ENCODE data around the gene DBR1. TPM values are rescaled to one million over a fixed set of nuclear protein-coding genes. Genes with fewer than 3 reads are reported as not detected.

Gene DBR1
- polyA plus RNA-seq (2013, experiment 1 of 2) = 13.7 TPM
- 14.0 TPM for polyA plus RNA-seq (2013, experiment 2 of 2)

GRCh38 chr3:138174421-138175131 is at the start of gene DBR1:
Gene DBR1, minus strand, starts transcription at chr3:138174921. Its CDS starts 126 bp downstream, at chr3:138174795.
- peak within 1 kb of the TSS; percentile 64 for H3K27ac ChIP-seq (ENCODE audit: low read depth, low read length, severe bottlenecking)

GRCh38 chr3:138222942-138223287 is 48.2 kb upstream of the DBR1 start:
- WGBS, 2 experiments (ENCODE audit: insufficient coverage in 2 of 2) = no CpG with 5 or more reads among the region's 2 CpGs
- Histone ChIP-seq H3K9me3 (ENCODE audit: control insufficient read depth, low read length) (no peaks in the 10 kb centered on the region), H3K4me3 (ENCODE audit: extremely low read depth, insufficient read depth, low read length, poor library complexity, severe bottlenecking) (no peak overlapping the region), H3K27ac (ENCODE audit: low read depth, low read length, severe bottlenecking) (no peak overlapping the region), H3K4me1 (ENCODE audit: control insufficient read depth, insufficient read depth, low read length, poor library complexity, severe bottlenecking) (peaks cover 18% of the 10 kb centered on the region), H3K36me3 (ENCODE audit: control insufficient read depth, insufficient read depth, low read length) (peaks cover 52% of the 10 kb centered on the region)

More at GRCh38 chr3:138174421-138175131, at the start of gene DBR1:
- Histone ChIP-seq H3K4me1 (ENCODE audit: control insufficient read depth, insufficient read depth, low read length, poor library complexity, severe bottlenecking) (peaks cover 4% of the 10 kb centered on the region), H3K36me3 (ENCODE audit: control insufficient read depth, insufficient read depth, low read length) (peaks cover 30% of the 10 kb centered on the region), H3K9me3 (ENCODE audit: control insufficient read depth, low read length) (no peaks in the 10 kb centered on the region), H3K4me3 (ENCODE audit: extremely low read depth, insufficient read depth, low read length, poor library complexity, severe bottlenecking) (peak within 1 kb of the TSS; percentile 79)
- 0% methylated on average over 21 to 31 of the region's 38 CpGs for WGBS, 2 experiments (ENCODE audit: insufficient coverage in 2 of 2)

- peaks cover 50% of the 10 kb centered on the region for H3K36me3 ChIP-seq (ENCODE audit: control insufficient read depth, insufficient read depth, low read length)
- WGBS, 2 experiments (ENCODE audit: insufficient coverage in 2 of 2) = no CpG with 5 or more reads among the region's 2 CpGs
- H3K4me3 ChIP-seq (ENCODE audit: extremely low read depth, insufficient read depth, low read length, poor library complexity, severe bottlenecking) = no peak overlapping the region
- peaks cover 15% of the 10 kb centered on the region for H3K4me1 ChIP-seq (ENCODE audit: control insufficient read depth, insufficient read depth, low read length, poor library complexity, severe bottlenecking)
- H3K9me3 ChIP-seq (ENCODE audit: control insufficient read depth, low read length) = no peaks in the 10 kb centered on the region
- H3K27ac ChIP-seq (ENCODE audit: low read depth, low read length, severe bottlenecking) = no peak overlapping the region
These were observed 47.6 kb upstream of the DBR1 start for GRCh38 chr3:138222131-138222941.

- 100% methylated on average over 1 of the region's 4 CpGs for WGBS, 2 experiments (ENCODE audit: insufficient coverage in 2 of 2)
- Histone ChIP-seq H3K27ac (ENCODE audit: low read depth, low read length, severe bottlenecking) (no peak overlapping the region), H3K4me1 (ENCODE audit: control insufficient read depth, insufficient read depth, low read length, poor library complexity, severe bottlenecking) (peaks cover 5% of the 10 kb centered on the region), H3K36me3 (ENCODE audit: control insufficient read depth, insufficient read depth, low read length) (peaks cover 45% of the 10 kb centered on the region), H3K9me3 (ENCODE audit: control insufficient read depth, low read length) (no peaks in the 10 kb centered on the region), H3K4me3 (ENCODE audit: extremely low read depth, insufficient read depth, low read length, poor library complexity, severe bottlenecking) (no peak overlapping the region)
These were observed 46.1 kb upstream of the DBR1 start for GRCh38 chr3:138220788-138221187.

- H3K4me1 ChIP-seq (ENCODE audit: control insufficient read depth, insufficient read depth, low read length, poor library complexity, severe bottlenecking) = peaks cover 5% of the 10 kb centered on the region
- H3K36me3 ChIP-seq (ENCODE audit: control insufficient read depth, insufficient read depth, low read length) = peaks cover 40% of the 10 kb centered on the region
- H3K4me3 ChIP-seq (ENCODE audit: extremely low read depth, insufficient read depth, low read length, poor library complexity, severe bottlenecking) = no peak overlapping the region
- H3K27ac ChIP-seq (ENCODE audit: low read depth, low read length, severe bottlenecking) = no peak overlapping the region
- no CpG with 5 or more reads among the region's 1 CpG for WGBS, 2 experiments (ENCODE audit: insufficient coverage in 2 of 2)
- H3K9me3 ChIP-seq (ENCODE audit: control insufficient read depth, low read length) = no peaks in the 10 kb centered on the region
These were observed 45.5 kb upstream of the DBR1 start for GRCh38 chr3:138220242-138220641.

- Histone ChIP-seq H3K9me3 (ENCODE audit: control insufficient read depth, low read length) (no peaks in the 10 kb centered on the region), H3K4me3 (ENCODE audit: extremely low read depth, insufficient read depth, low read length, poor library complexity, severe bottlenecking) (no peak overlapping the region)
- 83% methylated on average over 1 of the region's 1 CpG; no CpG with 5 or more reads in 1 of the 2 experiments for WGBS, 2 experiments (ENCODE audit: insufficient coverage in 2 of 2)
These were observed 44.5 kb upstream of the DBR1 start for GRCh38 chr3:138219255-138219654.

GRCh38 chr3:138213398-138214085 is 38.8 kb upstream of the DBR1 start:
- no peak overlapping the region for H3K4me3 ChIP-seq (ENCODE audit: extremely low read depth, insufficient read depth, low read length, poor library complexity, severe bottlenecking)
- 96 to 98% methylated on average over 5 of the region's 7 CpGs for WGBS, 2 experiments (ENCODE audit: insufficient coverage in 2 of 2)
- H3K27ac ChIP-seq (ENCODE audit: low read depth, low read length, severe bottlenecking) = no peak overlapping the region
- no peaks in the 10 kb centered on the region for H3K4me1 ChIP-seq (ENCODE audit: control insufficient read depth, insufficient read depth, low read length, poor library complexity, severe bottlenecking)
- no peaks in the 10 kb centered on the region for H3K9me3 ChIP-seq (ENCODE audit: control insufficient read depth, low read length)
- H3K36me3 ChIP-seq (ENCODE audit: control insufficient read depth, insufficient read depth, low read length) = peaks cover 17% of the 10 kb centered on the region

More at GRCh38 chr3:138219255-138219654, 44.5 kb upstream of the DBR1 start:
- peaks cover 5% of the 10 kb centered on the region for H3K4me1 ChIP-seq (ENCODE audit: control insufficient read depth, insufficient read depth, low read length, poor library complexity, severe bottlenecking)
- peaks cover 31% of the 10 kb centered on the region for H3K36me3 ChIP-seq (ENCODE audit: control insufficient read depth, insufficient read depth, low read length)
- H3K27ac ChIP-seq (ENCODE audit: low read depth, low read length, severe bottlenecking) = no peak overlapping the region

GRCh38 chr3:138210528-138210927 is 35.8 kb upstream of the DBR1 start:
- Histone ChIP-seq H3K36me3 (ENCODE audit: control insufficient read depth, insufficient read depth, low read length) (peaks cover 29% of the 10 kb centered on the region), H3K9me3 (ENCODE audit: control insufficient read depth, low read length) (no peaks in the 10 kb centered on the region), H3K4me3 (ENCODE audit: extremely low read depth, insufficient read depth, low read length, poor library complexity, severe bottlenecking) (no peak overlapping the region), H3K4me1 (ENCODE audit: control insufficient read depth, insufficient read depth, low read length, poor library complexity, severe bottlenecking) (no peaks in the 10 kb centered on the region), H3K27ac (ENCODE audit: low read depth, low read length, severe bottlenecking) (no peak overlapping the region)
- no CpG with 5 or more reads among the region's 3 CpGs for WGBS, 2 experiments (ENCODE audit: insufficient coverage in 2 of 2)

GRCh38 chr3:138206196-138206595 is 31.5 kb upstream of the DBR1 start:
- WGBS, 2 experiments (ENCODE audit: insufficient coverage in 2 of 2) = 96 to 100% methylated on average over 1 to 2 of the region's 2 CpGs
- H3K36me3 ChIP-seq (ENCODE audit: control insufficient read depth, insufficient read depth, low read length) = peaks cover 26% of the 10 kb centered on the region
- no peaks in the 10 kb centered on the region for H3K4me1 ChIP-seq (ENCODE audit: control insufficient read depth, insufficient read depth, low read length, poor library complexity, severe bottlenecking)
- no peak overlapping the region for H3K4me3 ChIP-seq (ENCODE audit: extremely low read depth, insufficient read depth, low read length, poor library complexity, severe bottlenecking)
- H3K9me3 ChIP-seq (ENCODE audit: control insufficient read depth, low read length) = no peaks in the 10 kb centered on the region
- no peak overlapping the region for H3K27ac ChIP-seq (ENCODE audit: low read depth, low read length, severe bottlenecking)

- Histone ChIP-seq H3K27ac (ENCODE audit: low read depth, low read length, severe bottlenecking) (no peak overlapping the region), H3K4me1 (ENCODE audit: control insufficient read depth, insufficient read depth, low read length, poor library complexity, severe bottlenecking) (no peaks in the 10 kb centered on the region), H3K9me3 (ENCODE audit: control insufficient read depth, low read length) (no peaks in the 10 kb centered on the region), H3K36me3 (ENCODE audit: control insufficient read depth, insufficient read depth, low read length) (peaks cover 26% of the 10 kb centered on the region), H3K4me3 (ENCODE audit: extremely low read depth, insufficient read depth, low read length, poor library complexity, severe bottlenecking) (no peak overlapping the region)
- 97 to 100% methylated on average over 2 to 5 of the region's 5 CpGs for WGBS, 2 experiments (ENCODE audit: insufficient coverage in 2 of 2)
These were observed 30.8 kb upstream of the DBR1 start for GRCh38 chr3:138205527-138205926.
